ENCODE measurements around the gene RANGRF. TPM values are rescaled to one million over a fixed set of nuclear protein-coding genes. Genes with fewer than 3 reads are reported as not detected.
A peak's percentile ranks its signal among the peaks of the same experiment; 100 is the strongest.

The RANGRF gene
- total RNA-seq, 2 donors from 2014 or later = 4.7 to 13.5 TPM

GRCh38 chr17:8273884-8274444 is 14.5 kb upstream of the RANGRF start:
- Histone ChIP-seq H3K4me3 (no peak overlapping the region), H3K36me3 (replicated peaks in 1 of 2; ENCODE audit: insufficient read depth in 1 of 2, low read depth in 2 of 2) (no peaks in the 10 kb centered on the region), H3K4me1 (peaks cover 53% of the 10 kb centered on the region), H3K27me3 (no peaks in the 10 kb centered on the region), H3K9me3 (no peaks in the 10 kb centered on the region), H3K27ac (peak overlapping the region in 3 of 4 donors; percentile 68 to 82 (median 71))
- intact Hi-C loops (cut with DNase I) = no loop called here
- peak; percentile 83 for ATAC-seq
- TF ChIP-seq POLR2A (IDR thresholded peaks at IDR 0.05) (no peak), CTCF (IDR thresholded peaks at IDR 0.05) (no peak)
- WGBS, 2 donors = 66 to 73% methylated on average over 4 of the region's 4 CpGs
- DNase-seq = peak in 3 of 4 donors; percentile 42 to 81 (median 56)

GRCh38 chr17:8274816-8275215 is 13.7 kb upstream of the RANGRF start:
- Histone ChIP-seq H3K4me3 (no peak overlapping the region), H3K9me3 (no peaks in the 10 kb centered on the region), H3K4me1 (peaks cover 53% of the 10 kb centered on the region), H3K27ac (peak overlapping the region in 2 of 4 donors; percentile 71 to 82), H3K36me3 (replicated peaks in 1 of 2; ENCODE audit: insufficient read depth in 1 of 2, low read depth in 2 of 2) (no peaks in the 10 kb centered on the region), H3K27me3 (no peaks in the 10 kb centered on the region)
- no peak for TF ChIP-seq POLR2A (IDR thresholded peaks at IDR 0.05)
- TF ChIP-seq CTCF (IDR thresholded peaks at IDR 0.05) = no peak
- ATAC-seq (no peak), DNase-seq (no peak)
- intact Hi-C loops (cut with DNase I) = no loop called here
- WGBS, 2 donors = 47 to 76% methylated on average over 2 to 5 of the region's 5 CpGs

GRCh38 chr17:8275421-8276290 is 12.8 kb upstream of the RANGRF start:
- Histone ChIP-seq H3K27me3 (no peaks in the 10 kb centered on the region), H3K4me1 (peaks cover 53% of the 10 kb centered on the region), H3K36me3 (replicated peaks in 1 of 2; ENCODE audit: insufficient read depth in 1 of 2, low read depth in 2 of 2) (no peaks in the 10 kb centered on the region), H3K27ac (peak overlapping the region in 1 of 4 donors; percentile 82), H3K4me3 (no peak overlapping the region), H3K9me3 (no peaks in the 10 kb centered on the region)
- DNase-seq (no peak), ATAC-seq (no peak)
- no peak for TF ChIP-seq CTCF (IDR thresholded peaks at IDR 0.05)
- TF ChIP-seq POLR2A (IDR thresholded peaks at IDR 0.05) = no peak
- intact Hi-C loops (cut with DNase I) = no loop called here
- 74 to 80% methylated on average over 4 to 8 of the region's 9 CpGs for WGBS, 2 donors

GRCh38 chr17:8277317-8277716 is 11.2 kb upstream of the RANGRF start:
- WGBS, 2 donors = 15 to 35% methylated on average over 7 of the region's 7 CpGs
- ATAC-seq (peak; percentile 70), DNase-seq (peak; percentile 42 to 78 (median 61))
- intact Hi-C loops (cut with DNase I) = no loop called here
- Histone ChIP-seq H3K27ac (peak overlapping the region in 3 of 4 donors; percentile 3 to 54 (median 51)), H3K9me3 (no peaks in the 10 kb centered on the region), H3K4me3 (no peak overlapping the region), H3K27me3 (no peaks in the 10 kb centered on the region), H3K36me3 (replicated peaks in 1 of 2; ENCODE audit: insufficient read depth in 1 of 2, low read depth in 2 of 2) (no peaks in the 10 kb centered on the region), H3K4me1 (peaks cover 52% of the 10 kb centered on the region)
- TF ChIP-seq CTCF (IDR thresholded peaks at IDR 0.05) (no peak), POLR2A (IDR thresholded peaks at IDR 0.05) (no peak)

All from body of pancreas (tissue), 4 donors.